Neural progenitor cell (in vitro differentiated cells): ENCODE data around the gene STARD3. TPM values are rescaled to one million over a fixed set of nuclear protein-coding genes. Genes with fewer than 3 reads are reported as not detected.

Experiments used
- DNase-seq: peaks from one replicate; pipeline ENCODE4 v3.0.0-alpha.2; 2016; ENCODE audit warnings: low spot score
- H2AFZ ChIP-seq: fragments of 200-600 bp; sonication (generic); replicated peaks from 2 replicates; pipeline ENCODE4 v1.6.1; 2016; ENCODE audit warnings: antibody characterized with exemption
- H3F3A ChIP-seq: fragments of 200-600 bp; sonication (generic); 2 replicates; pipeline ENCODE4 v1.6.1; 2016; ENCODE audit warnings: antibody characterized with exemption, low read depth
- H3K27ac ChIP-seq: fragments of 200-600 bp; sonication (generic); 2 replicates; pipeline ENCODE4 v1.5.1; 2016; ENCODE audit warnings: mild to moderate bottlenecking
- H3K27me3 ChIP-seq: fragments of 200-600 bp; sonication (generic); 2 replicates; pipeline ENCODE4 v1.6.1; 2016; ENCODE audit warnings: mild to moderate bottlenecking, moderate library complexity
- H3K36me3 ChIP-seq: fragments of 200-600 bp; sonication (generic); 2 replicates; pipeline ENCODE4 v1.5.1; 2016
- H3K4me1 ChIP-seq: fragments of 200-600 bp; sonication (generic); 2 replicates; pipeline ENCODE4 v1.6.1; 2016; ENCODE audit warnings: mixed run types
- H3K4me2 ChIP-seq: fragments of 200-600 bp; sonication (generic); 2 replicates; pipeline ENCODE4 v1.6.1; 2016
- H3K4me3 ChIP-seq: fragments of 200-600 bp; sonication (generic); 2 replicates; pipeline ENCODE4 v1.5.1; 2016
- H3K79me2 ChIP-seq: fragments of 200-600 bp; sonication (generic); 2 replicates; pipeline ENCODE4 v1.6.1; 2016; ENCODE audit warnings: low read depth
- H3K9ac ChIP-seq: fragments of 200-600 bp; sonication (generic); 2 replicates; pipeline ENCODE4 v1.6.1; 2016
- H3K9me3 ChIP-seq: fragments of 200-600 bp; sonication (generic); 2 replicates; pipeline ENCODE4 v1.5.1; 2016; ENCODE audit warnings: low read depth
- H4K20me1 ChIP-seq: fragments of 200-600 bp; sonication (generic); 2 replicates; pipeline ENCODE4 v1.6.1; 2016; ENCODE audit warnings: low read depth
- H3K27ac Mint-ChIP-seq: 3 replicates; pipeline ENCODE4 v1.8.0; 2021; ENCODE audit warnings: mixed read lengths
- H3K27me3 Mint-ChIP-seq: 2 replicates; pipeline ENCODE4 v1.8.0; 2022; ENCODE audit warnings: low read depth, mild to moderate bottlenecking, inconsistent platforms, moderate library complexity, mixed read lengths; ENCODE audit not compliant: insufficient read depth
- H3K36me3 Mint-ChIP-seq: 3 replicates; pipeline ENCODE4 v1.8.0; 2021; ENCODE audit warnings: mixed read lengths
- H3K4me1 Mint-ChIP-seq: 3 replicates; pipeline ENCODE4 v1.8.0; 2021; ENCODE audit warnings: mixed read lengths
- H3K4me3 Mint-ChIP-seq: 3 replicates; pipeline ENCODE4 v1.8.0; 2021; ENCODE audit warnings: mild to moderate bottlenecking, moderate library complexity, mixed read lengths
- H3K9me3 Mint-ChIP-seq: 3 replicates; pipeline ENCODE4 v1.8.0; 2020; ENCODE audit warnings: mixed read lengths
- EZH2 ChIP-seq: fragments of 200-600 bp; sonication (generic); IDR thresholded peaks from 2 replicates; pipeline ENCODE4 v1.6.1; 2017; ENCODE audit warnings: antibody characterized with exemption, mild to moderate bottlenecking, moderate library complexity
- EZH2phosphoT487 ChIP-seq: fragments of 200-600 bp; sonication (generic); IDR thresholded peaks from 2 replicates; pipeline ENCODE4 v1.6.1; 2017; ENCODE audit warnings: antibody characterized with exemption
- total RNA-seq: library from RNA; depleted of rRNA; stranded (reverse); fragments of >200 nt; gene quantifications from 2 replicates; pipeline ENCODE4 v1.2.3, GENCODE V29; 2015; ENCODE audit warnings: low replicate concordance
- TF ChIP-seq, protein P1 (sequence below): fragments of 200-600 bp; sonication (generic); IDR thresholded peaks from 2 replicates; pipeline ENCODE4 v1.5.1; 2017; ENCODE audit warnings: antibody characterized with exemption, mild to moderate bottlenecking

The STARD3 gene
- total RNA-seq, 1 donor from 2014 or later: 21.5 TPM

DNA sequence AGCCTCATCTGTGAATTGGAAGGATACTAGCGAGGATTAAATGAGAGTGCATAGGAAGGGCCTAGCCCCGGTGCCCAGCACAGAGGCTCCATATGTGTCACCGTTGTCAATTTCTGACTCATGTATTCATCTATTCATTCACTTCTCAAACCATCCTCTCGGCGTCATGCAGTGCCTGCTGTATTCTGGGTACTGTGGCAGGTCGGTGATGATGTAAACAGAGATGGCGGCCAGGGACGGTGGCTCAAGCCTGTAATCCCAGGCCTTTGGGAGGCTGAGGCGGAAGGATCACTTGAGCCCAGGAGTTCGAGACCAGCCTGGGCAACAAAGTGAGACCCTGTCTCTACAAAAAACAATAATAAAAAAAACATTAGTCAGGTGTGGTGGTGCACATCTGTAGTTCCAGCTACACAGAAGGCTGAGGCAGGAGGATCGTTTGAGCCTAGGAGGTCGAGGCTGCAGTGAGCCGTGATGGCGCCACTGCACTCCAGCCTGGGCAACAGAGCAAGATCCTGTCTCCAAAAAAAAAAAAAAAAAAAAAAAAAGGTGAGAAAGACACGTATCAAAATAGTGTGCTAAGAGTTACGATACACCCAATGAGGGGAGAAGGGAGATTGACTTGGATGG, 14.5 kb upstream of the STARD3 start:
- Mint-ChIP-seq H3K9me3 (no peaks in the 10 kb centered on the region), H3K27me3 (peaks cover 53% of the 10 kb centered on the region), H3K4me1 (peaks cover 23% of the 10 kb centered on the region), H3K4me3 (peak overlapping the region; percentile 66), H3K36me3 (no peaks in the 10 kb centered on the region), H3K27ac (no peak overlapping the region)
- H3K27me3 ChIP-seq: peaks cover 90% of the 10 kb centered on the region
- peaks cover 8% of the 10 kb centered on the region for H4K20me1 ChIP-seq
- H3K4me3 ChIP-seq: no peak overlapping the region
- DNase-seq: no peak
- H3K4me2 ChIP-seq: no peak overlapping the region
- no peak overlapping the region for H2AFZ ChIP-seq
- H3K9ac ChIP-seq: no peak overlapping the region
- H3K79me2 ChIP-seq: no peaks in the 10 kb centered on the region
- H3K4me1 ChIP-seq: peaks cover 15% of the 10 kb centered on the region
- no peaks in the 10 kb centered on the region for H3K9me3 ChIP-seq
- peaks cover 10% of the 10 kb centered on the region for H3F3A ChIP-seq
- no peaks in the 10 kb centered on the region for H3K36me3 ChIP-seq
- no peak overlapping the region for H3K27ac ChIP-seq
- TF ChIP-seq EZH2phosphoT487 (no peak), EZH2 (no peak)
- TF ChIP-seq, protein P1, sequence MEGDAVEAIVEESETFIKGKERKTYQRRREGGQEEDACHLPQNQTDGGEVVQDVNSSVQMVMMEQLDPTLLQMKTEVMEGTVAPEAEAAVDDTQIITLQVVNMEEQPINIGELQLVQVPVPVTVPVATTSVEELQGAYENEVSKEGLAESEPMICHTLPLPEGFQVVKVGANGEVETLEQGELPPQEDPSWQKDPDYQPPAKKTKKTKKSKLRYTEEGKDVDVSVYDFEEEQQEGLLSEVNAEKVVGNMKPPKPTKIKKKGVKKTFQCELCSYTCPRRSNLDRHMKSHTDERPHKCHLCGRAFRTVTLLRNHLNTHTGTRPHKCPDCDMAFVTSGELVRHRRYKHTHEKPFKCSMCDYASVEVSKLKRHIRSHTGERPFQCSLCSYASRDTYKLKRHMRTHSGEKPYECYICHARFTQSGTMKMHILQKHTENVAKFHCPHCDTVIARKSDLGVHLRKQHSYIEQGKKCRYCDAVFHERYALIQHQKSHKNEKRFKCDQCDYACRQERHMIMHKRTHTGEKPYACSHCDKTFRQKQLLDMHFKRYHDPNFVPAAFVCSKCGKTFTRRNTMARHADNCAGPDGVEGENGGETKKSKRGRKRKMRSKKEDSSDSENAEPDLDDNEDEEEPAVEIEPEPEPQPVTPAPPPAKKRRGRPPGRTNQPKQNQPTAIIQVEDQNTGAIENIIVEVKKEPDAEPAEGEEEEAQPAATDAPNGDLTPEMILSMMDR: no peak

DNA sequence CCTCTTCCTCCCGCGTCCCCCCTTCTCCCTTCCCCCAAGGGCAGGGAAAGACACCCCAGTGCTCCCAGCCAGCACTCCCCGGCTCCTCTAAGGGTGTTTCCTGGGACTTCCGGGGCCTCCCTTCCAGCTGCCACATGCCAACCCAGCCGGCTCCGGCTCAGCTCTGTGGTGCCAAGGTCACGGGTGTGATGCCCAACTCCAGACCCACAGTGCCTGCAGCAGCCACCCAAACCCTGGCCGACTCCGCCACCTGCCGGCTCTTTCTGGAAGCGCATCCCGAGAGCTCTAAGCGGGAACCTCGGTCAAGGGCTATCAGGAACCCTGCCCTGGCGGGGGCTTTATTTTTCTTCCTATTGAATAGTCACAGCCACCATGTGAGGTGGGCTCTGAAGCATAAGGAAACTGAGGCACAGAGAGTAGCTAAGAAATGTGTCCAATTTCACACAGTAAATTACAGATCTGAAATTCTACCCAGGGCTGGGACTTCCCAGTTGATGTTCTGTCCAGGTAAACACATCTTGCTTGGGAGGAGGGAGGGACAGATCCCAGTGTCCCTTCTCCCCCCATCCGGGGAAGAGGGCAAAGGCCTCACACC, 13.5 kb upstream of the STARD3 start:
- no peak overlapping the region for H3K4me2 ChIP-seq
- H3K27ac ChIP-seq: no peak overlapping the region
- H3K27me3 ChIP-seq: peaks cover 90% of the 10 kb centered on the region

DNA sequence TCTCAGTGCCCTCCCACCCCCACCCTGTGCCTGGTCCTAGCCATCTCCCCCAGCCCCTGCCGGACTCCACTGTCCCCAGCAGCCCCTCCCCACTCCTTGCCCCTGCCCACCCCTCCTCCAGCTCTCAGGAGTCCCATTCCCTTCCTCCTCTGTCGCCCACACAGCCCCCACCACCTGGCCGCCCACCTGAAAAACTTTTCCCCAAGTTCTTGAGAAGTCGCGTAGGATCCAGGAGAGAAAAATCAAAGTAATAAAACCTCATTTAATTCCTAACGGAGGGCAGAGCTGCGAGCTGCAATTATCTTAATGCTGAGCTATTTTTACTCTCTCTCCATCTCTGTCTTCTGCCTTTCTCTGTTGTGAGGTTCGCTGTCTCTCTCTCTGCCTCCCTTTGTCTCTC, 12.6 kb upstream of the STARD3 start:
- Histone ChIP-seq H3K4me3 (no peak overlapping the region), H3F3A (peaks cover 25% of the 10 kb centered on the region), H3K4me1 (peaks cover 28% of the 10 kb centered on the region), H3K27ac (no peak overlapping the region), H4K20me1 (peaks cover 13% of the 10 kb centered on the region), H3K36me3 (no peaks in the 10 kb centered on the region), H3K79me2 (no peaks in the 10 kb centered on the region), H3K9me3 (no peaks in the 10 kb centered on the region), H2AFZ (no peak overlapping the region), H3K9ac (no peak overlapping the region), H3K4me2 (no peak overlapping the region), H3K27me3 (peaks cover 89% of the 10 kb centered on the region)
- H3K4me3 Mint-ChIP-seq: no peak overlapping the region
- H3K27ac Mint-ChIP-seq: no peak overlapping the region
- no peak for DNase-seq
- peaks cover 28% of the 10 kb centered on the region for H3K4me1 Mint-ChIP-seq
- H3K9me3 Mint-ChIP-seq: no peaks in the 10 kb centered on the region
- H3K36me3 Mint-ChIP-seq: no peaks in the 10 kb centered on the region
- H3K27me3 Mint-ChIP-seq: peaks cover 57% of the 10 kb centered on the region
- TF ChIP-seq, protein P1: no peak
- no peak for TF ChIP-seq EZH2phosphoT487
- TF ChIP-seq EZH2: no peak

More for the DNA sequence above, 13.5 kb upstream of the STARD3 start:
- Mint-ChIP-seq H3K27ac (no peak overlapping the region), H3K9me3 (no peaks in the 10 kb centered on the region), H3K36me3 (no peaks in the 10 kb centered on the region), H3K27me3 (peaks cover 57% of the 10 kb centered on the region), H3K4me1 (peaks cover 27% of the 10 kb centered on the region), H3K4me3 (no peak overlapping the region)
- H2AFZ ChIP-seq: no peak overlapping the region
- no peak overlapping the region for H3K9ac ChIP-seq
- H3K9me3 ChIP-seq: no peaks in the 10 kb centered on the region
- peaks cover 22% of the 10 kb centered on the region for H3K4me1 ChIP-seq
- no peak for TF ChIP-seq EZH2
- TF ChIP-seq, protein P1: peak; percentile 86
- H3K36me3 ChIP-seq: no peaks in the 10 kb centered on the region
- DNase-seq: peak; percentile 78
- peaks cover 16% of the 10 kb centered on the region for H4K20me1 ChIP-seq
- H3K79me2 ChIP-seq: no peaks in the 10 kb centered on the region
- no peak overlapping the region for H3K4me3 ChIP-seq
- peaks cover 16% of the 10 kb centered on the region for H3F3A ChIP-seq
